ENCODE data around the gene MAP7D3. TPM values are rescaled to one million over a fixed set of nuclear protein-coding genes. Genes with fewer than 3 reads are reported as not detected.

Gene MAP7D3
- total and polyA plus RNA-seq, 2 donors (not counting 1 experiment from before 2014, with no cell fraction given): 19.0 to 30.7 TPM

DNA sequence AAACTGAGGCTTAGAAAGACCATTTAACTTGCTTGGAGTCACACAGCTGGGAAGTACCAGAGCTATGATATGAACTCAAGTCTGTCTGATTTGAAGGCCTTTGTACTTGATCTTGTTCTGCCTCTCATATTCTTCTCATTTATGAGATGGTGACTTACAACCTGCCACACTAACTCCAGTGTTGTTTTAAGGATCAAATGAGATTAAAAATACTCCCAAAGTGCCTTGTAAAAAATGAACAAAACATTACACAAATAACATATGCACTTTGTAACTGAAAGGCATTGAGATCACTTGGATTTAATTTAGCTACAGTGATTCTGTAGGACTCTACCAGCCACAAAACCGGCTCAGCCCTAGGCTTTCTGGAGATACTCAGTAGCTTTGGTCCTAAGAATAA, 15.6 kb upstream of the MAP7D3 start:
- Histone ChIP-seq H3K9me3 (ENCODE audit: control insufficient read depth, insufficient read depth, low read depth, low read length) (no peaks in the 10 kb centered on the region), H3K79me2 (ENCODE audit: control insufficient read depth, insufficient read depth, low read length) (no peaks in the 10 kb centered on the region), H2AFZ (ENCODE audit: low read length) (no peak overlapping the region), H3K4me2 (ENCODE audit: extremely low read depth, insufficient read depth, low read length) (no peak overlapping the region), H3K9ac (ENCODE audit: insufficient read depth, low read length) (no peak overlapping the region), H3K27ac (ENCODE audit: insufficient read depth, low read length) (no peak overlapping the region), H3K27me3 (ENCODE audit: control insufficient read depth, insufficient read depth, low read length) (no peaks in the 10 kb centered on the region), H3K36me3 (ENCODE audit: control insufficient read depth, insufficient read depth, low read length) (no peaks in the 10 kb centered on the region), H3K4me1 (ENCODE audit: control insufficient read depth, extremely low read depth, insufficient read depth, low read length) (peaks cover 4% of the 10 kb centered on the region), H3K4me3 (replicated peaks in 1 of 4; ENCODE audit: control extremely low read depth in 1 of 4, insufficient read depth in 1 of 4, low read depth in 3 of 4, low read length in 4 of 4) (no peak overlapping the region), H4K20me1 (ENCODE audit: control insufficient read depth, extremely low read depth, insufficient read depth, low read length) (no peaks in the 10 kb centered on the region)
- TF ChIP-seq EZH2 (IDR thresholded peaks at IDR 0.05; ENCODE audit: low read length, missing control alignments): no peak
- TF ChIP-seq, protein P1, sequence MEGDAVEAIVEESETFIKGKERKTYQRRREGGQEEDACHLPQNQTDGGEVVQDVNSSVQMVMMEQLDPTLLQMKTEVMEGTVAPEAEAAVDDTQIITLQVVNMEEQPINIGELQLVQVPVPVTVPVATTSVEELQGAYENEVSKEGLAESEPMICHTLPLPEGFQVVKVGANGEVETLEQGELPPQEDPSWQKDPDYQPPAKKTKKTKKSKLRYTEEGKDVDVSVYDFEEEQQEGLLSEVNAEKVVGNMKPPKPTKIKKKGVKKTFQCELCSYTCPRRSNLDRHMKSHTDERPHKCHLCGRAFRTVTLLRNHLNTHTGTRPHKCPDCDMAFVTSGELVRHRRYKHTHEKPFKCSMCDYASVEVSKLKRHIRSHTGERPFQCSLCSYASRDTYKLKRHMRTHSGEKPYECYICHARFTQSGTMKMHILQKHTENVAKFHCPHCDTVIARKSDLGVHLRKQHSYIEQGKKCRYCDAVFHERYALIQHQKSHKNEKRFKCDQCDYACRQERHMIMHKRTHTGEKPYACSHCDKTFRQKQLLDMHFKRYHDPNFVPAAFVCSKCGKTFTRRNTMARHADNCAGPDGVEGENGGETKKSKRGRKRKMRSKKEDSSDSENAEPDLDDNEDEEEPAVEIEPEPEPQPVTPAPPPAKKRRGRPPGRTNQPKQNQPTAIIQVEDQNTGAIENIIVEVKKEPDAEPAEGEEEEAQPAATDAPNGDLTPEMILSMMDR (conservative IDR thresholded peaks at IDR 0.05 in 1 of 2, IDR thresholded peaks at IDR 0.05 in 1 of 2; ENCODE audit: low read depth in 1 of 2, low read length in 2 of 2): no peak
- DNase-seq (ENCODE audit: low read depth in 2 of 2): no peak

DNA sequence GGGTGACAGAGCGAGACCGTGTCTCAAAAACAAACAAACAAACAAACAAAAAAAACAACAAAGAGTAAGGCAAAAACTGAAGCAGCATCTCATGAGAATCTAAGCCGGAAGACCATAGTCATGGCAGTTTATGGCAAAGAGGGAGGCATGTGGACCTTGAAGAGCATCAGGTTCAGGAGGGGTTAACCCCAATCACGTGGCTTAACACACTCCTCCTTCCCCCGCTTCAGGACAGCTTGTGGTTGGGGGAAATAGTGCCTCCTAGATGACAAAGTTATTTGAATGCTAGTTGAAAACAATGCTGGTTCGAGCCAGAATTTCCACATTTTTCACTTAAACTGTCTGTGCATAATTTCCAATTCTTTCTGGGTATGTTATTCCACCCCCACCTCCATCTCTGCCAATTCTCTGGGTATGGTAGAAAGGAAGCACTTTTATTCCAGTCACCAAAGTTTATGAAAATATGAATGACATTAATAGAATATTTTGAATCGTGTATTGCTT, 11.7 kb upstream of the MAP7D3 start:
- Histone ChIP-seq H3K4me2 (ENCODE audit: extremely low read depth, insufficient read depth, low read length) (no peak overlapping the region), H3K36me3 (ENCODE audit: control insufficient read depth, insufficient read depth, low read length) (no peaks in the 10 kb centered on the region), H4K20me1 (ENCODE audit: control insufficient read depth, extremely low read depth, insufficient read depth, low read length) (no peaks in the 10 kb centered on the region), H3K27ac (ENCODE audit: insufficient read depth, low read length) (no peak overlapping the region), H3K27me3 (ENCODE audit: control insufficient read depth, insufficient read depth, low read length) (no peaks in the 10 kb centered on the region), H3K4me1 (ENCODE audit: control insufficient read depth, extremely low read depth, insufficient read depth, low read length) (peaks cover 16% of the 10 kb centered on the region), H3K9ac (ENCODE audit: insufficient read depth, low read length) (no peak overlapping the region), H3K79me2 (ENCODE audit: control insufficient read depth, insufficient read depth, low read length) (no peaks in the 10 kb centered on the region), H3K9me3 (ENCODE audit: control insufficient read depth, insufficient read depth, low read depth, low read length) (no peaks in the 10 kb centered on the region), H3K4me3 (replicated peaks in 1 of 4; ENCODE audit: control extremely low read depth in 1 of 4, insufficient read depth in 1 of 4, low read depth in 3 of 4, low read length in 4 of 4) (no peak overlapping the region), H2AFZ (ENCODE audit: low read length) (no peak overlapping the region)
- DNase-seq (ENCODE audit: low read depth in 2 of 2): no peak
- TF ChIP-seq, protein P1 (conservative IDR thresholded peaks at IDR 0.05 in 1 of 2, IDR thresholded peaks at IDR 0.05 in 1 of 2; ENCODE audit: low read depth in 1 of 2, low read length in 2 of 2): no peak
- TF ChIP-seq EZH2 (IDR thresholded peaks at IDR 0.05; ENCODE audit: low read length, missing control alignments): no peak

DNA sequence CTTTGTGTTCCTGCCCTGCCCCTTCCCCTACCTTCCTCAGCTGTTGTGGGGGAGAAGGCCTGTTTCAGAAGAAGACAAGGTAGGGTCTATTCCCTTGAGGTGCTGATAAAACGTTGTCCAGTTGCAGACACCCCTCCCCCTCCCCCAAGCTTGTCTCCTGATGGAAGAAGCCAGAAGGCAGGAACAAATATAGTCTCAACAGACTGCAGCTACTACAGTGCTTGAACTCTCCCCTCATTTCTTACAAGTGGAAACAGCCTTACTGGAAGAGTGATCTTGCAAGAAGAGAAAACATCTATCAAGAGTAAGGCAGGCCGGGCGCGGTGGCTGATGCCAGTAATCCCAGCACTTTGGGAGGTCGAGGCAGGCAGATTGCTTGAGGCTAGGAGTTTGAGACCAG, 11.0 kb upstream of the MAP7D3 start:
- Histone ChIP-seq H3K4me1 (ENCODE audit: control insufficient read depth, extremely low read depth, insufficient read depth, low read length) (peaks cover 16% of the 10 kb centered on the region), H3K27ac (ENCODE audit: insufficient read depth, low read length) (no peak overlapping the region), H3K36me3 (ENCODE audit: control insufficient read depth, insufficient read depth, low read length) (no peaks in the 10 kb centered on the region), H3K9ac (ENCODE audit: insufficient read depth, low read length) (no peak overlapping the region), H2AFZ (ENCODE audit: low read length) (no peak overlapping the region), H3K27me3 (ENCODE audit: control insufficient read depth, insufficient read depth, low read length) (no peaks in the 10 kb centered on the region), H3K4me2 (ENCODE audit: extremely low read depth, insufficient read depth, low read length) (no peak overlapping the region), H3K9me3 (ENCODE audit: control insufficient read depth, insufficient read depth, low read depth, low read length) (no peaks in the 10 kb centered on the region), H3K79me2 (ENCODE audit: control insufficient read depth, insufficient read depth, low read length) (no peaks in the 10 kb centered on the region), H3K4me3 (replicated peaks in 1 of 4; ENCODE audit: control extremely low read depth in 1 of 4, insufficient read depth in 1 of 4, low read depth in 3 of 4, low read length in 4 of 4) (no peak overlapping the region), H4K20me1 (ENCODE audit: control insufficient read depth, extremely low read depth, insufficient read depth, low read length) (no peaks in the 10 kb centered on the region)
- TF ChIP-seq EZH2 (IDR thresholded peaks at IDR 0.05; ENCODE audit: low read length, missing control alignments): no peak
- TF ChIP-seq, protein P1 (conservative IDR thresholded peaks at IDR 0.05 in 1 of 2, IDR thresholded peaks at IDR 0.05 in 1 of 2; ENCODE audit: low read depth in 1 of 2, low read length in 2 of 2): no peak
- peak in 1 of 2 donors; percentile 15 for DNase-seq (ENCODE audit: low read depth in 2 of 2)
